DND-41 (cell line): ENCODE data around the gene PITHD1.

Source experiments
- ATAC-seq: fragments of 200-7000 bp; cut with Tn5 transposase; 3 replicates; pipeline ENCODE4 v1.9.1; 2021; ENCODE audit warnings: low read depth; ENCODE audit not compliant: insufficient read depth
- DNase-seq: peaks from one replicate; pipeline ENCODE4 v3.0.0-alpha.2; 2020
- H2AFZ ChIP-seq: 2 replicates; pipeline ENCODE4 v1.6.0; 2012; ENCODE audit warnings: low read depth, low read length
- H3K27ac ChIP-seq: 2 replicates; pipeline ENCODE4 v1.5.1; 2012; ENCODE audit warnings: low read length, inconsistent platforms
- H3K27me3 ChIP-seq: fragments of 200-600 bp; sonication (generic); 2 replicates; pipeline ENCODE4 v1.6.0; 2012; ENCODE audit warnings: low read length, mild to moderate bottlenecking, inconsistent platforms; ENCODE audit not compliant: insufficient read depth, poor library complexity
- H3K36me3 ChIP-seq: 2 replicates; pipeline ENCODE4 v1.5.1; 2012; ENCODE audit warnings: low read length, inconsistent platforms; ENCODE audit not compliant: insufficient read depth
- H3K4me1 ChIP-seq: 2 replicates; pipeline ENCODE4 v1.5.1; 2012; ENCODE audit warnings: mild to moderate bottlenecking, low read length; ENCODE audit not compliant: insufficient read depth
- H3K4me2 ChIP-seq: 2 replicates; pipeline ENCODE4 v1.6.0; 2012; ENCODE audit warnings: mild to moderate bottlenecking, moderate library complexity, low read length, inconsistent platforms; ENCODE audit not compliant: insufficient read depth
- H3K4me3 ChIP-seq, 2 experiments: fragments of 200-600 bp in 1 of 2; shearing (Covaris generic) in 1 of 2; 2 replicates each; pipeline ENCODE4 v1.5.1; 2012 to 2016; ENCODE audit warnings: inconsistent platforms in 2 of 2, low read length in 2 of 2, mild to moderate bottlenecking in 2 of 2, low read depth in 1 of 2, moderate library complexity in 1 of 2
- H3K79me2 ChIP-seq: 2 replicates; pipeline ENCODE4 v1.6.0; 2012; ENCODE audit warnings: low read length, inconsistent platforms; ENCODE audit not compliant: insufficient read depth
- H3K9ac ChIP-seq: 2 replicates; pipeline ENCODE4 v1.6.0; 2012; ENCODE audit warnings: low read depth, mild to moderate bottlenecking, inconsistent platforms, low read length, moderate library complexity
- H3K9me3 ChIP-seq: 2 replicates; pipeline ENCODE4 v1.5.1; 2012; ENCODE audit warnings: low read length, moderate library complexity, mild to moderate bottlenecking, inconsistent platforms; ENCODE audit not compliant: insufficient read depth, severe bottlenecking
- H4K20me1 ChIP-seq: 2 replicates; pipeline ENCODE4 v1.6.0; 2012; ENCODE audit warnings: low read length; ENCODE audit not compliant: insufficient read depth
- CTCF ChIP-seq: IDR thresholded peaks from 2 replicates; pipeline ENCODE4 v1.5.1; 2012; ENCODE audit warnings: borderline replicate concordance, low read length, moderate library complexity, mild to moderate bottlenecking; ENCODE audit not compliant: poor library complexity, severe bottlenecking; ENCODE audit errors: extremely low read depth
- EZH2 ChIP-seq: IDR thresholded peaks from 3 replicates; pipeline ENCODE4 v1.6.1; 2012; ENCODE audit warnings: borderline replicate concordance, low read depth, mild to moderate bottlenecking, moderate library complexity, low read length, inconsistent platforms; ENCODE audit not compliant: severe bottlenecking

PITHD1 gene

DNA sequence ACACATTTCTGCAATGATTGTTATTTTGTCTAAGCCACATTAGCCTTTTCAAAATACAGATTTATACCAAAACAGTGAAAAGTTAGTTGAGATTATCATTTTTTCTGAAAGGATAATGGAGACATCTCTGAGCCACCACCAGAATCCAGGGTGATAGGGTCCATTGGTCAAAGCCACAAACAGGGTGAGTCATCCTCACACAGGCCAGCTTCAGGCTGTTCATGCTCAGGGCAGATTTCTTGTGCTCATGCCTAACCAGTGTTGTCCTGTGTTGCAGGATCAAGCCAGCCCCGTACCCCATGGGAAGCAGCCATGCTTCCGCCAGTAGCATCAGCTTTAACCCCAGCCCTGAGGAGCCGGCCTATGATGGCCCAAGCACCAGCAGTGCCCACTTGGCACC, 21.5 kb upstream of the PITHD1 start:
- H3K36me3 ChIP-seq = peaks cover 97% of the 10 kb centered on the region
- peaks cover 6% of the 10 kb centered on the region; the same call in 1 of the 2 replicates for H3K79me2 ChIP-seq

DNA sequence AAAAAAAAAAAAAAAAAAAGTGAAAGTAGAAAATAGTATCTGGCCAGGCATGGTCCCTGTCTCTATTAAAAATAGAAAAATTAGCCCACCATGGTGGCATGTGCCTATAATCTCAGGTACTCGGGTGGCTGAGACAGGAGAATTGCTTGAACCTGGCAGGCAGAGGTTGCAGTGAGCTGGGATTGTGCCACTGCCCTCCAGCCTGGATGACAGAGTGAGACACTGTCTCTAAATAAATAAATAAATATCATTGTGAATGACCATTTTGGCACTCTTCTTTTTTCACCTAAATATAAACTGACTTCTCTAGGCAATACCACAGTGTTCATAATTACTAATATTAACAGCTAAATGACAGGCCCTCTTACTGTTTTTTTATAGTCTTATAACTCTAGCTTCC, 20.4 kb upstream of the PITHD1 start:
- ATAC-seq = no peak
- no peak overlapping the region for H3K9ac ChIP-seq
- no peaks in the 10 kb centered on the region for H3K4me1 ChIP-seq
- H4K20me1 ChIP-seq = peaks cover 6% of the 10 kb centered on the region; the same call in 1 of the 2 replicates
- H3K79me2 ChIP-seq = no peaks in the 10 kb centered on the region
- no peak overlapping the region for H2AFZ ChIP-seq
- no peak overlapping the region for H3K4me2 ChIP-seq
- TF ChIP-seq CTCF (no peak), EZH2 (no peak)
- no peaks in the 10 kb centered on the region for H3K9me3 ChIP-seq
- H3K27me3 ChIP-seq = no peaks in the 10 kb centered on the region
- H3K4me3 ChIP-seq = no peak overlapping the region
- peaks cover 94% of the 10 kb centered on the region for H3K36me3 ChIP-seq
- H3K27ac ChIP-seq = no peak overlapping the region
- no peak for DNase-seq

More for the DNA sequence above, 21.5 kb upstream of the PITHD1 start:
- H2AFZ ChIP-seq = no peak overlapping the region
- H3K9ac ChIP-seq = no peak overlapping the region
- no peak overlapping the region for H3K4me3 ChIP-seq
- no peaks in the 10 kb centered on the region for H3K9me3 ChIP-seq
- ATAC-seq (no peak), DNase-seq (no peak)
- no peaks in the 10 kb centered on the region for H3K4me1 ChIP-seq
- no peaks in the 10 kb centered on the region for H3K27me3 ChIP-seq
- no peak overlapping the region for H3K27ac ChIP-seq
- no peak overlapping the region for H3K4me2 ChIP-seq
- H4K20me1 ChIP-seq = peaks cover 12% of the 10 kb centered on the region
- TF ChIP-seq EZH2 (no peak), CTCF (no peak)

DNA sequence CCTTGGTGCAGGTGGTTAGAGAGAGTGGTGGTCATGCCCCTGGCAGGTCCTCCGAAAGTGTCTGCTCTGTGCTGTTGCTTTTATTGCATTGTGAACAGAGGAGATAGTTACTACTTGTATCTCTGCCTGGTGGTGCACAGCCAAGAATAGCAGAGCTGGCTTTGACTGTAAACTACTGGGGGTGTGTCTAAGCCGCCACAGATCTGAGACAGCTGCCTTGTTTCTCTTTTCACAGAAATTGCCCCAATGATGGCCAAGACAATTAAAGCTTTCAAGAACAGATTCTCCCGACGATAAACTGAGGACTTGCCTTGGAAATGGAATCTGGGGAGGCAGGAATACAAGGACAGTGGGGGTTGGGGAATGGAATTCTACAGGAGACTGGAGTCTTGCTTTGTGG, 18.9 kb upstream of the PITHD1 start:
- Histone ChIP-seq H3K36me3 (peaks cover 88% of the 10 kb centered on the region), H3K4me3 (no peak overlapping the region), H3K4me2 (no peak overlapping the region), H3K27ac (no peak overlapping the region), H3K9me3 (no peaks in the 10 kb centered on the region), H4K20me1 (peaks cover 6% of the 10 kb centered on the region), H2AFZ (no peak overlapping the region), H3K27me3 (no peaks in the 10 kb centered on the region), H3K79me2 (no peaks in the 10 kb centered on the region), H3K9ac (no peak overlapping the region), H3K4me1 (no peaks in the 10 kb centered on the region)
- DNase-seq (no peak), ATAC-seq (no peak)
- TF ChIP-seq CTCF = no peak
- TF ChIP-seq EZH2 = no peak
